Activated T-helper 17 cell treated with anti-CD3 and anti-CD28 coated beads, Interleukin-2, amount 50 U/mL, for 72 hours (primary cell): ENCODE data around the gene HOXD10. TPM values are rescaled to one million over a fixed set of nuclear protein-coding genes. Genes with fewer than 3 reads are reported as not detected.

ENCODE experiments used
- ATAC-seq: fragments of 150-1000 bp; cut with Tn5 transposase; replicated peaks from 2 replicates; pipeline ENCODE4 v1.10.0; 2021; ENCODE audit warnings: mild to moderate bottlenecking, moderate library complexity
- H3K27ac Mint-ChIP-seq: one replicate; pipeline ENCODE4 v1.8.0; 2022; ENCODE audit warnings: mixed read lengths
- H3K27me3 Mint-ChIP-seq: one replicate; pipeline ENCODE4 v1.8.0; 2022; ENCODE audit warnings: mixed read lengths
- H3K36me3 Mint-ChIP-seq: one replicate; pipeline ENCODE4 v1.8.0; 2022; ENCODE audit warnings: low read depth, mild to moderate bottlenecking, mixed read lengths
- H3K4me1 Mint-ChIP-seq: one replicate; pipeline ENCODE4 v1.8.0; 2022; ENCODE audit warnings: mixed read lengths
- H3K4me3 Mint-ChIP-seq: one replicate; pipeline ENCODE4 v1.8.0; 2022; ENCODE audit warnings: mild to moderate bottlenecking, mixed read lengths
- H3K9me3 Mint-ChIP-seq: one replicate; pipeline ENCODE4 v1.8.0; 2022; ENCODE audit warnings: mixed read lengths
- total RNA-seq, 2 donors: library from RNA; stranded (reverse); gene quantifications; one replicate each; pipeline ENCODE4 v1.2.3, GENCODE V29; 2022

HOXD10 gene
- total RNA-seq, 2 donors from 2014 or later = not detected

DNA sequence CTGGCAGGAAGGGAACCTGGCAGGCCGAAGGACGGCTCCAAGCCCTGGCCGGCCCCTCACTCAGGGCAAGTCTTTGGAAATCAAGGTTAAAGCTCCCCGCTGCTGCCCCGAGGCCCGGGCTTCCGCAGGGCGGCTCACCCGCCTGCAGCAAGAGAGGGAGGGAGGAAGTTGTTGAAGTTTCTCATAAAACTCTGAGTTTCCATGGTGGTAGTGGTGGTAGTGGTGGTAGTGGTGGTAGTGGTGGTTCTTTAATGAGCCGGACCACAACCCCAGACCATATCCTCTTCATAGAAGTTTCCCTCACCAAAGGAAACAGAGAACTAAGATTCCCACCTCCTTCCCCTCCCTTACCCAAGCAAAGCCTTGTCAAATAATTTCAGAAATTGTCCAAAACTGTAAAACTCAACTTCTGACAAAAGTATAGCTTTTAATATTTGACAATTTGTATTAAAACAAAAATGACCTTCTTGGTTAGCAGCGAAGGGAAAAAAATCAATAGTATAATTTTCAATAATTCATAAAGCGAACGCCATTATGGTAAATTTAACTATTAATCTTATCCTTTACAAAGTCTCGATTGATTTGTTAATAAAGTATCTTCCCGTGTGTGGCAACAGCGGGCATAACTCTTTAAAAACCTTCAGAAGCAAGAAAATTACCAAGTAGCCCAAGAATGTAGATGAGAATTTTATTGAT is 1.5 kb upstream of the HOXD10 start:
- H3K4me3 Mint-ChIP-seq = no peak overlapping the region
- peaks cover 4% of the 10 kb centered on the region for H3K9me3 Mint-ChIP-seq
- H3K4me1 Mint-ChIP-seq = peaks cover 8% of the 10 kb centered on the region
- peaks cover 76% of the 10 kb centered on the region for H3K27me3 Mint-ChIP-seq
- H3K36me3 Mint-ChIP-seq = peaks cover 5% of the 10 kb centered on the region
- no peak overlapping the region for H3K27ac Mint-ChIP-seq
- ATAC-seq = no peak

GRCh38 chr2:176117162-176117822 is 714 bp downstream of the HOXD10 start:
- no peak overlapping the region for H3K27ac Mint-ChIP-seq
- H3K27me3 Mint-ChIP-seq = peaks cover 70% of the 10 kb centered on the region
- H3K36me3 Mint-ChIP-seq = peaks cover 7% of the 10 kb centered on the region
- H3K4me3 Mint-ChIP-seq = no peak overlapping the region
- H3K4me1 Mint-ChIP-seq = peaks cover 8% of the 10 kb centered on the region
- no peak for ATAC-seq
- H3K9me3 Mint-ChIP-seq = peaks cover 4% of the 10 kb centered on the region

DNA sequence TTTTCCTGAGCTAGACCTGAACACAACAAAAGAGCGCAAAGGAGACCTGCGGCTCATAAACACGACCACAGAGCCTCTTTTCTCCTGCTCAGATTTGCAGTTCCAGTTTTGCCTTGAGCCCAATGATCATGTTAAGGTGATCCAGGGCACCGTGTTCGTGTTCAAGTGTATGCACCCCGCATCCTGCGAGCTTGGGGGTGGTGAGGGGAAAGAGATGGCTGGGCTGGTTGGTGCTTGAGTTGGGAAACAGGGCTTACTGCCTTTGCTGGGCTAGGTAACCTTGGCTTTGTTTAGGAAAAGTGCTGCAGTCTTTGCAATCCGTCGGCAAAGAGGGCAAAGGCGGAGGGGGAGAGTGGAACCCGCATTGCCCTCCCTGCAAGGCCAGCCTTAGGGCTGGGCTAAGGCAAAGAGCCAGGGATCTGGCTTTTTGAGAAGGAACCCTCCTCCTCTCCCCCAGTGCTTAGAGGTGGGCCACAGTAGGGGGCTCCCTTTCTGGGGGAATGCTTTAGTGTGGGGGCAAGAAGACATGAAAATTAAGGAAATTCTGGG is 1.3 kb downstream of the HOXD10 start:
- H3K36me3 Mint-ChIP-seq = peaks cover 7% of the 10 kb centered on the region
- H3K27ac Mint-ChIP-seq = no peak overlapping the region
- no peak for ATAC-seq
- H3K27me3 Mint-ChIP-seq = peaks cover 66% of the 10 kb centered on the region
- no peak overlapping the region for H3K4me3 Mint-ChIP-seq
- peaks cover 4% of the 10 kb centered on the region for H3K9me3 Mint-ChIP-seq
- H3K4me1 Mint-ChIP-seq = peaks cover 8% of the 10 kb centered on the region

DNA sequence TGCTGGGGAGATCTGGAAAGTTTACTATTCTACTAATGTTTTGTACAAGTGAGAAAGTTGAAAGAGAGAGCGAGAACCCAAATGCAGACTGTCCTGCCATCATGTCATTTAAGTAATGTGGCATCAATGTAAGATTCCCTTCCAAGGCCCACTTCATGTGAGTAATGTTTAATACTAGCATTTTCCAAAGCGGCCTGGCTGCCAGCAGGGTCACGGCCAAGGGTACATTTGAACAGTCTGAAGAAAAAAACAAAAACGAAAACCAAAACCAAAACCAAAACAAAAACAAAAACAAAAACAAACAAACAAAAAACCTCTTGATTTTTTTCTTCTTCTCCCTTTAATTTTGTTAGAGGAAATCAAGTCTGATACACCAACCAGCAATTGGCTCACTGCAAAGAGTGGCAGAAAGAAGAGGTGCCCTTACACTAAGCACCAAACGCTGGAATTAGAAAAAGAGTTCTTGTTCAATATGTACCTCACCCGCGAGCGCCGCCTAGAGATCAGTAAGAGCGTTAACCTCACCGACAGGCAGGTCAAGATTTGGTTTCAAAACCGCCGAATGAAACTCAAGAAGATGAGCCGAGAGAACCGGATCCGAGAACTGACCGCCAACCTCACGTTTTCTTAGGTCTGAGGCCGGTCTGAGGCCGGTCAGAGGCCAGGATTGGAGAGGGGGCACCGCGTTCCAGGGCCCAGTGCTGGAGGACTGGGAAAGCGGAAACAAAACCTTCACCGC is 2.2 kb downstream of the HOXD10 start:
- peaks cover 7% of the 10 kb centered on the region for H3K36me3 Mint-ChIP-seq
- peaks cover 8% of the 10 kb centered on the region for H3K4me1 Mint-ChIP-seq
- no peak overlapping the region for H3K27ac Mint-ChIP-seq
- no peak for ATAC-seq
- no peaks in the 10 kb centered on the region for H3K9me3 Mint-ChIP-seq
- no peak overlapping the region for H3K4me3 Mint-ChIP-seq
- H3K27me3 Mint-ChIP-seq = peaks cover 63% of the 10 kb centered on the region

- no peak overlapping the region for H3K4me3 Mint-ChIP-seq
- H3K27ac Mint-ChIP-seq = no peak overlapping the region
- H3K9me3 Mint-ChIP-seq = no peaks in the 10 kb centered on the region
- H3K4me1 Mint-ChIP-seq = peaks cover 8% of the 10 kb centered on the region
- peaks cover 69% of the 10 kb centered on the region for H3K27me3 Mint-ChIP-seq
- peaks cover 7% of the 10 kb centered on the region for H3K36me3 Mint-ChIP-seq
- no peak for ATAC-seq
Observed at GRCh38 chr2:176120364-176121189, 4.0 kb downstream of the HOXD10 start.

GRCh38 chr2:176121190-176122051 is 4.8 kb downstream of the HOXD10 start:
- Mint-ChIP-seq H3K27me3 (peaks cover 72% of the 10 kb centered on the region), H3K9me3 (no peaks in the 10 kb centered on the region), H3K4me1 (peaks cover 8% of the 10 kb centered on the region), H3K27ac (no peak overlapping the region), H3K36me3 (peaks cover 7% of the 10 kb centered on the region), H3K4me3 (no peak overlapping the region)
- ATAC-seq = no peak

GRCh38 chr2:176122052-176122682 is 5.6 kb downstream of the HOXD10 start:
- H3K27me3 Mint-ChIP-seq = peaks cover 69% of the 10 kb centered on the region

DNA sequence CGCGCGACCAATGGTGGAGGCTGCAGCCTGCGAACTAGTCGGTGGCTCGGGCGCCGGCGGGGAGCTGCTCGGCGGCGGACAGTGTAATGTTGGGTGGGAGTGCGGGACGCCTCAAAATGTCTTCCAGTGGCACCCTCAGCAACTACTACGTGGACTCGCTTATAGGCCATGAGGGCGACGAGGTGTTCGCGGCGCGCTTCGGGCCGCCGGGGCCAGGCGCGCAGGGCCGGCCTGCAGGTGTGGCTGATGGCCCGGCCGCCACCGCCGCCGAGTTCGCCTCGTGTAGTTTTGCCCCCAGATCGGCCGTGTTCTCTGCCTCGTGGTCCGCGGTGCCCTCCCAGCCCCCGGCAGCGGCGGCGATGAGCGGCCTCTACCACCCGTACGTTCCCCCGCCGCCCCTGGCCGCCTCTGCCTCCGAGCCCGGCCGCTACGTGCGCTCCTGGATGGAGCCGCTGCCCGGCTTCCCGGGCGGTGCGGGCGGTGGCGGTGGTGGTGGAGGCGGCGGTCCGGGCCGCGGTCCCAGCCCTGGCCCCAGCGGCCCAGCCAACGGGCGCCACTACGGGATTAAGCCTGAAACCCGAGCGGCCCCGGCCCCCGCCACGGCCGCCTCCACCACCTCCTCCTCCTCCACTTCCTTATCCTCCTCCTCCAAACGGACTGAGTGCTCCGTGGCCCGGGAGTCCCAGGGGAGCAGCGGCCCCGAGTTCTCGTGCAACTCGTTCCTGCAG is 6.3 kb downstream of the HOXD10 start, which contains the start of gene HOXD9:
Gene HOXD9, plus strand, starts transcription at position 37 of the 728 bp plus-strand sequence. Its CDS starts 50 bp downstream, at position 87.
- no peaks in the 10 kb centered on the region for H3K9me3 Mint-ChIP-seq
- peaks cover 7% of the 10 kb centered on the region for H3K36me3 Mint-ChIP-seq
- H3K27me3 Mint-ChIP-seq = peaks cover 70% of the 10 kb centered on the region
- peaks cover 8% of the 10 kb centered on the region for H3K4me1 Mint-ChIP-seq
- peak within 1 kb of the TSS; percentile 12 for H3K4me3 Mint-ChIP-seq
- no peak within 1 kb of the TSS for H3K27ac Mint-ChIP-seq
- ATAC-seq = no peak

More at GRCh38 chr2:176122052-176122682, 5.6 kb downstream of the HOXD10 start:
- ATAC-seq = no peak
- no peaks in the 10 kb centered on the region for H3K9me3 Mint-ChIP-seq
- no peak overlapping the region for H3K4me3 Mint-ChIP-seq
- no peak overlapping the region for H3K27ac Mint-ChIP-seq
- H3K4me1 Mint-ChIP-seq = peaks cover 8% of the 10 kb centered on the region
- H3K36me3 Mint-ChIP-seq = peaks cover 7% of the 10 kb centered on the region

DNA sequence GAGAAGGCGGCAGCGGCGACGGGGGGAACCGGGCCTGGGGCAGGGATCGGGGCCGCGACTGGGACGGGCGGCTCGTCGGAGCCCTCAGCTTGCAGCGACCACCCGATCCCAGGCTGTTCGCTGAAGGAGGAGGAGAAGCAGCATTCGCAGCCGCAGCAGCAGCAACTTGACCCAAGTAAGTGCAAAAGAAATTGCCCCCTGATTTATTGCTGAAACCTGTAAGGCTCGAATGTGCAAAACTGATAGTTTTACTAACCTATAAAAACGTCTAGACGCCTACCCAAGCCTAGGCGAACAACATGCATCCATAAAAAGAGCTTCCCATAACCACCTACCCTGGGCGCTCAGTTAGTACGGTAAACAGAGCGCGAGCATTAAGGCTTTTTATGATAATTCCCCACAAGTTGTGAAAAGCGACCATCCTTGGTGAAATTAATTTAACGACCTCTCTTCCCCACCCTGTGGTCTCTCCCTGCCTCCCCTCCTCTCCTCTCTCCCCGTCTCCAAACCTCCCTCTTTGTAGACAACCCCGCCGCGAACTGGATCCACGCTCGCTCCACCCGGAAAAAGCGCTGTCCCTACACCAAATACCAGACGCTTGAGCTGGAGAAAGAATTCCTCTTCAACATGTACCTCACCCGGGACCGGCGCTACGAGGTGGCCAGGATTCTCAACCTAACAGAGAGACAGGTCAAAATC is 7.0 kb downstream of the HOXD10 start:
- ATAC-seq = no peak
- H3K27ac Mint-ChIP-seq = no peak overlapping the region
- peaks cover 70% of the 10 kb centered on the region for H3K27me3 Mint-ChIP-seq
- H3K4me1 Mint-ChIP-seq = peaks cover 5% of the 10 kb centered on the region
- no peaks in the 10 kb centered on the region for H3K9me3 Mint-ChIP-seq
- H3K36me3 Mint-ChIP-seq = peaks cover 14% of the 10 kb centered on the region
- peak overlapping the region; percentile 12 for H3K4me3 Mint-ChIP-seq

- H3K36me3 Mint-ChIP-seq = peaks cover 15% of the 10 kb centered on the region
- H3K27ac Mint-ChIP-seq = no peak overlapping the region
- no peaks in the 10 kb centered on the region for H3K9me3 Mint-ChIP-seq
- peaks cover 70% of the 10 kb centered on the region for H3K27me3 Mint-ChIP-seq
- H3K4me3 Mint-ChIP-seq = peak overlapping the region; percentile 12
- ATAC-seq = no peak
- H3K4me1 Mint-ChIP-seq = no peaks in the 10 kb centered on the region
Observed at GRCh38 chr2:176124110-176124946, 7.8 kb downstream of the HOXD10 start.
